OCI-LY3 (cell line): ENCODE measurements around the gene OR51B2.
"Not testable (repeated sequence)": the region's sequence is repeated elsewhere in the genome, so short reads cannot be mapped to it uniquely, and the experiment has no call there.

Source experiments
- H2AFZ ChIP-seq: fragments of 200-600, 300-600 bp; shearing (Covaris generic); 2 replicates; pipeline ENCODE4 v1.6.0; 2014; ENCODE audit warnings: antibody characterized with exemption, low read depth, low read length
- H3K27ac ChIP-seq: fragments of 200-600, 300-600 bp; sonication (generic); 2 replicates; pipeline ENCODE4 v1.5.1; 2014; ENCODE audit warnings: mild to moderate bottlenecking, low read length, moderate library complexity, mixed read lengths
- H3K27me3 ChIP-seq: fragments of 200-600, 300-600 bp; sonication (generic); 2 replicates; pipeline ENCODE4 v1.6.1; 2014; ENCODE audit warnings: low read depth, low read length, mixed read lengths
- H3K36me3 ChIP-seq: fragments of 200-600, 300-600 bp; sonication (generic); replicated peaks from 2 replicates; pipeline ENCODE3; 2014; ENCODE audit warnings: low read depth, low read length, mixed read lengths
- H3K4me1 ChIP-seq: fragments of 300-600, 200-600 bp; sonication (generic); 2 replicates; pipeline ENCODE4 v1.6.1; 2014; ENCODE audit warnings: low read length, mixed read lengths
- H3K4me2 ChIP-seq: fragments of 200-600, 300-600 bp; sonication (generic); 2 replicates; pipeline ENCODE4 v1.6.1; 2014; ENCODE audit warnings: low read length, mixed read lengths
- H3K4me3 ChIP-seq: fragments of 300-600, 200-600 bp; sonication (generic); 2 replicates; pipeline ENCODE4 v1.5.1; 2014; ENCODE audit warnings: antibody characterized with exemption, mild to moderate bottlenecking, low read length, moderate library complexity
- H3K79me2 ChIP-seq: fragments of 300-600, 200-600 bp; shearing (Covaris generic); 2 replicates; pipeline ENCODE4 v1.6.1; 2014; ENCODE audit warnings: mild to moderate bottlenecking, low read length, mixed read lengths
- H3K9ac ChIP-seq: fragments of 300-600, 200-600 bp; shearing (Covaris generic); 2 replicates; pipeline ENCODE4 v1.6.0; 2014; ENCODE audit warnings: mild to moderate bottlenecking, low read length, moderate library complexity
- H3K9me3 ChIP-seq: fragments of 200-600, 300-600 bp; shearing (Covaris generic); 2 replicates; pipeline ENCODE4 v1.6.1; 2014; ENCODE audit warnings: low read length, mixed read lengths; ENCODE audit not compliant: insufficient read depth
- H4K20me1 ChIP-seq: fragments of 200-600, 300-600 bp; sonication (generic); 2 replicates; pipeline ENCODE4 v1.6.1; 2016; ENCODE audit warnings: low read length, mixed read lengths; ENCODE audit not compliant: insufficient read depth
- EZH2phosphoT487 ChIP-seq: fragments of 200-600 bp; shearing (Covaris generic); IDR thresholded peaks from 2 replicates; pipeline ENCODE4 v1.6.1; 2018; ENCODE audit warnings: antibody characterized with exemption, mixed run types, low read depth
- TF ChIP-seq, protein P1 (sequence below): fragments of 200-600, 300-600 bp; sonication (generic); IDR thresholded peaks from 2 replicates; pipeline ENCODE4 v1.5.1; 2014; ENCODE audit warnings: antibody characterized with exemption, low read length, low read depth

Gene OR51B2

DNA sequence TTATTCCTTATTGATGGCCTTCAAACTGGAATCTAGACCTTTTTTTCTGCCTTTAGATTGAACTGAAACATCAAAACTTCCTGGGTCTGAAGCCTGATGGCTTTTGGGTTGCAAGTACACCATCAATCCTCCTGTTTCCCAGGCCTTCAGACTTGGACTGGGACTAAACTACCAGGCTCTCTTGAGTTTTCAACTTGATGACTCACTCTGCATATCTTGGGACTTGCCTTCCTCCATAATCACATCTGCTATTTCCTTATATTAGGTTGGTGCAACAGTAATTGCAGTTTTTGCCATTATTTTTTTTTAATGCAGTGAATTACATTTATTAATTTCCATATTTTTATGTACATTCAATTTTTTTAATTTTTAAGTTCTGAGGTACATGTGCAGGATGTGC is 12.2 kb upstream of the OR51B2 start:
- no peaks in the 10 kb centered on the region for H3K9me3 ChIP-seq
- no peak overlapping the region for H3K4me2 ChIP-seq
- H2AFZ ChIP-seq: no peak overlapping the region

DNA sequence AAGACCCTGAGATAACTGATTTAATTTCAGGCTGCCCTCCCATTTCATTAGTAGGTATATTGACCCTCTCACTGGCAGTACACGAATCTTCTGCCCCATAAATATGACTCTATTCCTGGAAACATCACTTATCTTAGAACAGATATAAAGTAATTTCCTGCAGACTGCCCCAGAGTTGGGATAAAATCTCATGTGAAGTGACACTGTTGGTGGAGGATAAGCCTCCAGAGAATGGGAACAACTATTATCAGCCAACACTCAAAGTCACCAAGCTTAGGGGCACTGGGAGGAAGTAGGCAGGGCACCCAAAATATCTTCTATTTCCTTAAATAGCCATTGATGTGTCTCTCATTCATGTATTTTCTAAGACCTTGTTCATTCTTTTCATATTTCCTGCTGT is 11.1 kb upstream of the OR51B2 start:
- no peaks in the 10 kb centered on the region for H4K20me1 ChIP-seq
- no peak overlapping the region for H3K27ac ChIP-seq
- no peak overlapping the region for H3K4me3 ChIP-seq
- H3K9me3 ChIP-seq: no peaks in the 10 kb centered on the region
- H3K9ac ChIP-seq: no peak overlapping the region
- no peaks in the 10 kb centered on the region for H3K36me3 ChIP-seq
- no peaks in the 10 kb centered on the region for H3K27me3 ChIP-seq
- H2AFZ ChIP-seq: no peak overlapping the region
- H3K79me2 ChIP-seq: no peaks in the 10 kb centered on the region
- H3K4me2 ChIP-seq: no peak overlapping the region
- peaks cover 26% of the 10 kb centered on the region for H3K4me1 ChIP-seq
- TF ChIP-seq, protein P1, sequence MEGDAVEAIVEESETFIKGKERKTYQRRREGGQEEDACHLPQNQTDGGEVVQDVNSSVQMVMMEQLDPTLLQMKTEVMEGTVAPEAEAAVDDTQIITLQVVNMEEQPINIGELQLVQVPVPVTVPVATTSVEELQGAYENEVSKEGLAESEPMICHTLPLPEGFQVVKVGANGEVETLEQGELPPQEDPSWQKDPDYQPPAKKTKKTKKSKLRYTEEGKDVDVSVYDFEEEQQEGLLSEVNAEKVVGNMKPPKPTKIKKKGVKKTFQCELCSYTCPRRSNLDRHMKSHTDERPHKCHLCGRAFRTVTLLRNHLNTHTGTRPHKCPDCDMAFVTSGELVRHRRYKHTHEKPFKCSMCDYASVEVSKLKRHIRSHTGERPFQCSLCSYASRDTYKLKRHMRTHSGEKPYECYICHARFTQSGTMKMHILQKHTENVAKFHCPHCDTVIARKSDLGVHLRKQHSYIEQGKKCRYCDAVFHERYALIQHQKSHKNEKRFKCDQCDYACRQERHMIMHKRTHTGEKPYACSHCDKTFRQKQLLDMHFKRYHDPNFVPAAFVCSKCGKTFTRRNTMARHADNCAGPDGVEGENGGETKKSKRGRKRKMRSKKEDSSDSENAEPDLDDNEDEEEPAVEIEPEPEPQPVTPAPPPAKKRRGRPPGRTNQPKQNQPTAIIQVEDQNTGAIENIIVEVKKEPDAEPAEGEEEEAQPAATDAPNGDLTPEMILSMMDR: no peak
- TF ChIP-seq EZH2phosphoT487: no peak

More for the DNA sequence above, 12.2 kb upstream of the OR51B2 start:
- Histone ChIP-seq H3K27ac (no peak overlapping the region), H3K27me3 (no peaks in the 10 kb centered on the region), H3K79me2 (no peaks in the 10 kb centered on the region), H4K20me1 (no peaks in the 10 kb centered on the region), H3K9ac (no peak overlapping the region), H3K4me1 (peaks cover 38% of the 10 kb centered on the region), H3K4me3 (no peak overlapping the region), H3K36me3 (no peaks in the 10 kb centered on the region)
- no peak for TF ChIP-seq EZH2phosphoT487
- TF ChIP-seq, protein P1: no peak

DNA sequence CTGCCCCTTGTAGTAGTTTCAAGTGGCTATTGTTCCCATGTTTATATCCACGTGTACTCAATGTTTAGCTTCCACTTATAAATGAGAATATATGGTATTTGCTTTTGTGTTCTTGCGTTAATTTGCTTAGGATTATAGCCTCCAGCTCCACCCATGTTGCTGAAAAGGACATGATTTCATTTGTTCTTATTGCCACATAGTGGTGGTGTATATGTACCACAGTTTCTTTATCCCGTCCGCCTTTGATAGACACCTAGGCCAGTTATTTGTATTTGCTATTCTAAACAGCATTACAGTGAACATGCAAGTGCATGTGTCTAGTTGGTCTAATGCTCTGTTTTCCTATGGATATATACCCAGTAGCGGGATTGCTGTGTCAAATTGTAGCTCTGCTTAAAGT is 6.8 kb downstream of the OR51B2 start:
- no peak overlapping the region for H3K4me3 ChIP-seq
- H3K27ac ChIP-seq: no peak overlapping the region
- no peaks in the 10 kb centered on the region for H3K9me3 ChIP-seq
- H3K9ac ChIP-seq: no peak overlapping the region
- TF ChIP-seq, protein P1: no peak
- H3K79me2 ChIP-seq: no peaks in the 10 kb centered on the region
- H2AFZ ChIP-seq: no peak overlapping the region
- H3K4me1 ChIP-seq: no peaks in the 10 kb centered on the region
- H3K4me2 ChIP-seq: no peak overlapping the region
- no peaks in the 10 kb centered on the region for H3K36me3 ChIP-seq
- no peaks in the 10 kb centered on the region for H3K27me3 ChIP-seq
- no peaks in the 10 kb centered on the region for H4K20me1 ChIP-seq

DNA sequence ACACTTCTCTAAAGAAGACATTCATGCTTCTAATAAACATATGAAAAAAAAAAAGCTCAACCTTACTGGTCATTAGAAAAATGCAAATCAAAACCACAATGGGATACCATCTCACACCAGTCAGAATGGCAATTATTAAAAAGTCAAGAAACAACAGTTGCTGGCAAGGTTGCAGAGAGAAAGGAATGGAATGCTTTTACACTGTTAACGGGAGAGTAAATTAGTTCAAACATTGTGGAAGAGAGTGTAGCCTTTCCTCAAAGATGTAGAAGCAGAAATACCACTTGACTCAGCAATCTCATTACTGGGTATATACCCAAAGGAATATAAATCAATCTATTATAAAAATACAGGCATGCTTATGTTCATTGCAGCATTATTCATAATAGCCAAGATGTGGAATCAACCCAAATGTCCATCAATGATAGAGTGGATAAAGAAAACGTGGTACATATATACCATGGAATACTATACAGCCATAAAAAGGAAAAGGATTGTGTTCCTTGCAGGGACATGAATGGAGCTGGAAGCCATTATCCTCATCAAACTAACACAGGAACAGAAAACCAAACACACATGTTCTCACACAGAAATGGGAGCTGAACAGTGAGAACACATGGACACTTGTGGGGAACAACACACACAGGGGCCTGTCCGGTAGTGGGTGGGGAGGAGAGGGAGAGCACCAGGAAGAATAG is 10.6 kb downstream of the OR51B2 start:
- H3K4me3 ChIP-seq, H3K9ac ChIP-seq: not testable (repeated sequence)

More for the DNA sequence above, 10.6 kb downstream of the OR51B2 start:
- H3K9me3 ChIP-seq, H3K4me2 ChIP-seq, H3K27ac ChIP-seq, H4K20me1 ChIP-seq, H3K36me3 ChIP-seq, H3K79me2 ChIP-seq, H3K27me3 ChIP-seq, H3K4me1 ChIP-seq, H2AFZ ChIP-seq: not testable (repeated sequence)
